Iris pigment epithelial cell (primary cell): Measurements from ENCODE around the gene FGD3.

Experiments
- DNase-seq: peaks from one replicate; pipeline ENCODE4 v3.0.0-alpha.2; 2011; ENCODE audit warnings: low read depth

Gene FGD3

GRCh38 chr9:92960561-92961290, 13.4 kb downstream of the FGD3 start:
- DNase-seq, result no peak

GRCh38 chr9:92961627-92962302, 14.4 kb downstream of the FGD3 start:
- DNase-seq, result no peak

GRCh38 chr9:92962303-92962649, 15.0 kb downstream of the FGD3 start:
- no peak for DNase-seq

- no peak for DNase-seq
Measured at GRCh38 chr9:92962846-92963245, 15.5 kb downstream of the FGD3 start.

GRCh38 chr9:92963831-92964606, 16.7 kb downstream of the FGD3 start:
- no peak for DNase-seq

GRCh38 chr9:92964607-92965060, 17.3 kb downstream of the FGD3 start:
- DNase-seq, result no peak

GRCh38 chr9:92965061-92965758, 17.9 kb downstream of the FGD3 start:
- DNase-seq, result no peak

- no peak for DNase-seq
Measured at GRCh38 chr9:92965759-92966517, 18.6 kb downstream of the FGD3 start.

- no peak for DNase-seq
Measured at GRCh38 chr9:92966518-92966800, 19.1 kb downstream of the FGD3 start.

- DNase-seq, result no peak
Measured at GRCh38 chr9:92968081-92968480, 20.8 kb downstream of the FGD3 start.

- no peak for DNase-seq
Measured at GRCh38 chr9:92969516-92970466, 22.5 kb downstream of the FGD3 start.

- peak; percentile 28 for DNase-seq
Measured at GRCh38 chr9:92970467-92970923, 23.2 kb downstream of the FGD3 start.

- no peak for DNase-seq
Measured at GRCh38 chr9:92971121-92971520, 23.8 kb downstream of the FGD3 start.

- no peak for DNase-seq
Measured at GRCh38 chr9:92971776-92972175, 24.5 kb downstream of the FGD3 start.

- DNase-seq, result no peak
Measured at GRCh38 chr9:92973700-92974099, 26.4 kb downstream of the FGD3 start.

GRCh38 chr9:92974161-92974661, 26.9 kb downstream of the FGD3 start:
- no peak for DNase-seq

- no peak for DNase-seq
Measured at GRCh38 chr9:92974761-92975755, 27.7 kb downstream of the FGD3 start.

GRCh38 chr9:92976431-92976830, 29.1 kb downstream of the FGD3 start:
- DNase-seq, result no peak

GRCh38 chr9:92977279-92977678, 30.0 kb downstream of the FGD3 start:
- no peak for DNase-seq
